Activated CD4-positive, alpha-beta memory T cell treated with anti-CD3 and anti-CD28 coated beads, Interleukin-2, amount 10 ng/mL, durations not matched to agents 7 days and 5 days (primary cell): Measurements from ENCODE around the gene ZNF804B. TPM values are rescaled to one million over a fixed set of nuclear protein-coding genes. Genes with fewer than 3 reads are reported as not detected.

Experiments used
- CTCF ChIA-PET: fragments of 350-600 bp; sonication (Branson Sonifier 250); formaldehyde crosslinking; loops from one replicate; lab custom pipeline; 2021; ENCODE audit warnings: antibody characterized with exemption, inconsistent platforms; lab: Charles Lee
- POLR2A ChIA-PET: fragments of 350-600 bp; sonication (Branson Sonifier 250); formaldehyde crosslinking; loops from one replicate; lab custom pipeline; 2021; ENCODE audit warnings: antibody characterized with exemption; lab: Charles Lee
- DNase-seq: peaks from one replicate; pipeline ENCODE4 v3.0.0-alpha.2; 2020
- H3K27ac Mint-ChIP-seq: one replicate; pipeline ENCODE4 v1.8.0; 2021; ENCODE audit warnings: mild to moderate bottlenecking, mixed read lengths
- H3K27me3 Mint-ChIP-seq: one replicate; pipeline ENCODE4 v1.8.0; 2021; ENCODE audit warnings: mixed read lengths
- H3K36me3 Mint-ChIP-seq: one replicate; pipeline ENCODE4 v1.8.0; 2021; ENCODE audit warnings: low read depth, mixed read lengths
- H3K4me1 Mint-ChIP-seq: one replicate; pipeline ENCODE4 v1.8.0; 2021; ENCODE audit warnings: mixed read lengths
- H3K4me3 Mint-ChIP-seq: one replicate; pipeline ENCODE4 v1.8.0; 2021; ENCODE audit warnings: mild to moderate bottlenecking, mixed read lengths
- H3K9me3 Mint-ChIP-seq: one replicate; pipeline ENCODE4 v1.8.0; 2021; ENCODE audit warnings: mixed read lengths
- total RNA-seq, 2 experiments: library from RNA; stranded (reverse); gene quantifications; one replicate each; pipeline ENCODE4 v1.2.3, GENCODE V29; 2021

The ZNF804B gene
- total RNA-seq, 2 experiments from 2014 or later, result not detected

DNA sequence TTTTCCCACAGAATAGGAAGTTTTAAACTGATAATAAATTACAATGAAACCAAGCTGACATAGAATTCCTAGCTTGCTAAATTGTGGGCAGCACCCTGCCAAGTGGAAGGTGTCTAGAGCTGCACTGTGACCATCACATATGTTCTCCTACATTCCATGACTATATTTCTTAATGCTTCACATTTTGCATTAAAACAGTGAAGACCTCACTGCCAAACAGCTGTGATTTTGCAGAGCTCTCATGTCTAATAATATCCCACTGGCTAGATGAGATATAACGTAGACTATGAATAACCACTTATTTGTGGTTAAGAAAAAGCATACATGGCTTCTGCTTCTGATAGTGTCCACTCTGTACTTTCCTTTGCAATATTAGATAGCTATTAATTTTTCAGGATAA, 264.4 kb downstream of the ZNF804B start:
- no peak for DNase-seq
- no peaks in the 10 kb centered on the region for H3K27me3 Mint-ChIP-seq
- no peak overlapping the region for H3K27ac Mint-ChIP-seq
- ChIA-PET CTCF (no interaction called here), POLR2A (no interaction called here)
- no peaks in the 10 kb centered on the region for H3K36me3 Mint-ChIP-seq
- no peak overlapping the region for H3K4me3 Mint-ChIP-seq
- H3K9me3 Mint-ChIP-seq, result no peaks in the 10 kb centered on the region
- no peaks in the 10 kb centered on the region for H3K4me1 Mint-ChIP-seq

DNA sequence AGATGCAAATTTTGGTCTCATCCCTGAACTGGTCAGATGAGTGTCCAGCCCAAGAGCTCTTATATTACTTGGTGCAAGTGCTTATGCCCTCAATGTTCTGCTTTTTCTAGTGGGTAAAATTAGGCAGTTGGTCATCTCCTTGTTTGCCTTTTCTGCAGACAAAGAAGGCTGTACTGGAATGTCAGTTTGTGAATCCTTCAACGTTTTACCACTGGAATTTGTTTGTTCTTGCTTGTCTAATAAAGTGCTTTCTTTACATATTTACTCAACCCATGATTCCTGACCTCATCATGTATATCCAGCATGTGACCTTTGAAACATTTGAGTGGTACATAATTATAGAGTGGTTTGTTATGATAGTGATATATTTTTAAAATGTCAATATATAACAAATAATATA, 268.3 kb downstream of the ZNF804B start:
- no peaks in the 10 kb centered on the region for H3K27me3 Mint-ChIP-seq
- no peaks in the 10 kb centered on the region for H3K36me3 Mint-ChIP-seq
- H3K4me3 Mint-ChIP-seq, result no peak overlapping the region
- no peaks in the 10 kb centered on the region for H3K4me1 Mint-ChIP-seq
- H3K27ac Mint-ChIP-seq, result no peak overlapping the region
- ChIA-PET POLR2A (no interaction called here), CTCF (no interaction called here)
- H3K9me3 Mint-ChIP-seq, result no peaks in the 10 kb centered on the region
- no peak for DNase-seq

DNA sequence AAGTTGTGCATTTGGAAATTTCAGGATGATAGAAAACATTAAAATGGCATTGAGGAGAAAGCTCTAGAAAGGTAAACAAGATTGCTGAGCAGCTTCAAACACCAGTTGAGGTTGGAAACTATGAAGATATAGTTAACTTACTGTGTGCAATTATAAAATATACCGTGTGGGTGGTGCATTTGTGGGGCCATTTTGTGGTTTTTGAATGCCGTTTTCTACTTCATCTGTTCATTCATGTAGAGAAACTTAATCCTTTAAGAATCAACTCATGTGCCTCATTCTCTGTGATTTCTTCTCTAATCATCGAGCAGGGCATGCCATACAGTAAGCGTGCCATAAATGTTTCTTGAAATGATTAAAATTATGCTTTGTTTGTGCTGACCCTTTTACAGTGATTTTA, 268.8 kb downstream of the ZNF804B start:
- CTCF ChIA-PET, result no interaction called here
- H3K9me3 Mint-ChIP-seq, result no peaks in the 10 kb centered on the region
- H3K27ac Mint-ChIP-seq, result no peak overlapping the region
- H3K4me3 Mint-ChIP-seq, result no peak overlapping the region
- H3K27me3 Mint-ChIP-seq, result no peaks in the 10 kb centered on the region
- POLR2A ChIA-PET, result no interaction called here
- DNase-seq, result no peak
- no peaks in the 10 kb centered on the region for H3K4me1 Mint-ChIP-seq
- no peaks in the 10 kb centered on the region for H3K36me3 Mint-ChIP-seq

DNA sequence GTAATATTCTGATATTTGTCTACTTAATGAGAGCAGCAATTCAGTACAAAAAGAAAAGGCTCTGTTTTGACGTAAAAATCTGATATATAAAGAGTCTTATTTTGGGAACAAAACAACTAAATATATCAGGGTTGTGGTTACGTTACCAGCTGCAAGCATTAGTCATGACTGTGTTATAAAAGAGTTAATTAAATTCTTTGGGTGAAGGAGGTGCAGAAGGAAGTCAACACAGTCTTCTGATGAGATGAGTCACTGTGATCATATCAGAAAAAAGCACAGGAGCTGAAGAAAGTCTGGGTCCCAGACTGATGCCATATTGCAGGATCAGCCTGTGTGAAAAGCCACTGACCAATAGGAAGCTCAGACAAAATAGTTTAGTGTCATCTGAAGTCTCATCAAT, 270.4 kb downstream of the ZNF804B start:
- Mint-ChIP-seq H3K4me1 (no peaks in the 10 kb centered on the region), H3K36me3 (no peaks in the 10 kb centered on the region), H3K27ac (no peak overlapping the region), H3K27me3 (no peaks in the 10 kb centered on the region), H3K4me3 (no peak overlapping the region), H3K9me3 (no peaks in the 10 kb centered on the region)
- ChIA-PET POLR2A (no interaction called here), CTCF (no interaction called here)
- no peak for DNase-seq

DNA sequence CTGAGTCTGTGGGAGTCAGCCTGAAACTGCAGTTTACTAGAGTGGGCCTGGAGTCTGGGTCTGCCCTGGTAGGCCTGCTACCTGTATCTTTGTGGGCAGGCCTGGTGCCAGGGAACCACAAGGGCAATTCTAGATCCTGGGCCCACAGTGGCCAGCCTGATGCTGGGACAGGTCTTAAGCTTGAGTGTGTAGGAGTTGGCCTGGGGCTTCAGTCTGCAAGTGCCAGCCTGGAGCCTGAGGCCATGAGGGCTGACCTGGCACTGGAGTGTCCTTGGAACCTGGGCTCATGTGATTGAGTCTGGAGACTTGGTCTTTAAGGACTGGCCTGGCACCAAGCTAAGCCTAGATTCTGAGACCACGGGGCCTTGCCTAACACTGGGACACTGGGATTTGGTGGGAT, 281.7 kb downstream of the ZNF804B start:
- Mint-ChIP-seq H3K36me3 (no peaks in the 10 kb centered on the region), H3K27me3 (no peaks in the 10 kb centered on the region), H3K4me3 (no peak overlapping the region), H3K4me1 (no peaks in the 10 kb centered on the region), H3K27ac (no peak overlapping the region), H3K9me3 (peaks cover 5% of the 10 kb centered on the region)
- ChIA-PET CTCF (no interaction called here), POLR2A (no interaction called here)
- no peak for DNase-seq

DNA sequence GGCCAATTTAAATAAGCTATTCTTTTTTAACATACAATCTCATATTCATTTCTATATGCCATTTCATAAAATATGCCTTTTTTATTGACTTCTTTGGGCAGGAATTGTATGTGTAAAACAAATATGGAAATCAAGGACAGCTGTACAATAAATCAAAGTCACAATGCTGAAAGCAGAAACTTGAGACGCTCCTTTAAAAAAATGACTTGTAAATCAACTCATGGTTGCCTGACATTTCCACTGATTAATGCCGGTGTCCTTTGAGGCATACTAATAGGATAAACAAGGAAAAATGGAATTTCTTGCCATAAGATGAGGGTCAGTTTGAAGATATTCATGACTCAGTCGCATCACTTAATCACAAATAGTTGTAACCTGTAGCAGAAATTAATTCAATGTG, 283.4 kb downstream of the ZNF804B start:
- Mint-ChIP-seq H3K27ac (no peak overlapping the region), H3K9me3 (peaks cover 5% of the 10 kb centered on the region), H3K36me3 (no peaks in the 10 kb centered on the region), H3K4me3 (no peak overlapping the region), H3K27me3 (no peaks in the 10 kb centered on the region), H3K4me1 (no peaks in the 10 kb centered on the region)
- DNase-seq, result no peak
- ChIA-PET CTCF (no interaction called here), POLR2A (interaction anchor here (0.7 kb wide), 1 partner anchor 656 kb away, joined by 3 read pairs; no protein-coding TSS in a partner anchor)

DNA sequence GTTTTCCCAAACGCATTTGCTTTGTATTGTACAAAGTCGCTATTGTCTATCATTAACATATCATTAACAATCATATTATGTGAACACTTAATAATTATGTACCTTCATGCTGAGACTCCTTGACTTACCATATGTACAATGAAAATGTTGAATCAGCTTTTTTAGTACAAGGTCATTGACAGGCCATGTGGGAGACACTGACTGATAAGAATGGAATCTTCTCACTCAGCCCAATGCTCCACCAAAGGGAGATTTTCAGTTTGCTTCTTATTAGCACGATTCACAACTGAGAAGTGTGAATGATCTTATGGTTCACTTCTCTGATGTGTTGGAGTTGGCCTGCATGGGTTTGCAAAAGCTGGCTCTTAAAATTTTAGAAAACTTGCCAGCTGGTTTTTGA, 289.5 kb downstream of the ZNF804B start:
- H3K9me3 Mint-ChIP-seq, result peaks cover 5% of the 10 kb centered on the region
- POLR2A ChIA-PET, result no interaction called here

DNA sequence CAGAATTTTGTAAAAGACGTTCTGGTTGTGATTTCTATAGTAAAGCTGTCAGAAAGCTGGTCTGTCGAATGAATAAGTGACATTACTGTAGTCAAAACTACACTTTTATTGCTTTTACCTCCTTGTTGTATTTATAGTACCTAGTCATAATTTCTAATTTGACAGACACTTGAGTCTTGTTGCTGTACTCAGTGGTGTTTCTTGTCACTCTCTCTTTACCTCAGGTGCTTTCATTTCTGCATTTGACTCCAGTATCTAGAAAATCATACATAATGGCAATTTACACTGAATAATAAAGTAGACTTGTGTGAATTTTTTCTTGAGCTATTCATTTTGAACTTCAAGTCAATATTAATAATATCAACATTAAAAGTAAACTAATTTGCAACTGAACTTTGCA, 293.6 kb downstream of the ZNF804B start:
- ChIA-PET POLR2A (no interaction called here), CTCF (no interaction called here)
- H3K27me3 Mint-ChIP-seq, result no peaks in the 10 kb centered on the region
- DNase-seq, result no peak
- peaks cover 4% of the 10 kb centered on the region for H3K9me3 Mint-ChIP-seq
- no peak overlapping the region for H3K27ac Mint-ChIP-seq
- no peaks in the 10 kb centered on the region for H3K36me3 Mint-ChIP-seq
- H3K4me3 Mint-ChIP-seq, result no peak overlapping the region
- H3K4me1 Mint-ChIP-seq, result no peaks in the 10 kb centered on the region

More for the DNA sequence above, 289.5 kb downstream of the ZNF804B start:
- CTCF ChIA-PET, result no interaction called here
- Mint-ChIP-seq H3K27me3 (no peaks in the 10 kb centered on the region), H3K4me1 (no peaks in the 10 kb centered on the region), H3K27ac (no peak overlapping the region), H3K4me3 (no peak overlapping the region), H3K36me3 (no peaks in the 10 kb centered on the region)
- no peak for DNase-seq

DNA sequence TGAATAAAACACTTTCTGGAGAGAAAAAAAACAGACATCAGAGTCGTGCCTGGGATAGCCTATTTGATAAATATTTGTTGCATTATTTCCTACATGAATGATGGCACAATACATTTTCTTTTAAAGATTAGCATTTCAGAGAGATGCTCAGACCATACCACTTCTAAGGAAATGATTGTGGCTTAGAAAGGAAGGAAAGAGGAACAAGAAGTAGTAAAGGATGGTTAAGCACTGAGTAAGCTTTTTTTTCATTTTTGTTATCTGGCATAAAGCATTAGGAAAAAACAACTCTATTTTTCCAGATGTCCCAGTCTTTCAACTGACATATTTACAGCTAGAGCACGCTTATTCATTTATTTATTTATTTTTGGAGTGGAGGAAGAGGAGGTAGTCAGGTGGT, 294.9 kb downstream of the ZNF804B start:
- Mint-ChIP-seq H3K36me3 (no peaks in the 10 kb centered on the region), H3K27ac (no peak overlapping the region), H3K4me3 (no peak overlapping the region), H3K4me1 (no peaks in the 10 kb centered on the region), H3K9me3 (peaks cover 4% of the 10 kb centered on the region), H3K27me3 (no peaks in the 10 kb centered on the region)
- no peak for DNase-seq
- ChIA-PET POLR2A (no interaction called here), CTCF (no interaction called here)

DNA sequence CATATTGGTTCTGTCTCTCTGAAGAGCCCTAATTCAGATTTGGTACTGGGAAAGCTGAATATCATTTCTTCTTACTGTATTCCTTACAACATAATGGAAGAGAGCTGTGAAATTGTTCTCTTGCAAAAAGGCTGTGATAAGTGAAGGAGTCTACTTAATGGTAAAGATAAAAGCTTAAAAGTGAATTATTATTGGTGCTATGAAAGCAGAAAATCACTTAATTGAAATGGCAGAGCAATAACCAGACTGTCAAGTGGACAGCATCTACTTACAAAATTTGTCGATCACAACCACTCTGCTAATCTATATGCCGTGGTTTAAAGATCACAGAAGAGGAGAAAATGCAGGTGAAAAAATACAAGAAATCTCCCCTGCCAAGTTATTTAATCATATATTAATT, 300.7 kb downstream of the ZNF804B start:
- Mint-ChIP-seq H3K27ac (no peak overlapping the region), H3K9me3 (peaks cover under 1% of the 10 kb centered on the region), H3K36me3 (no peaks in the 10 kb centered on the region), H3K4me1 (no peaks in the 10 kb centered on the region), H3K4me3 (no peak overlapping the region), H3K27me3 (no peaks in the 10 kb centered on the region)
- POLR2A ChIA-PET, result no interaction called here
- CTCF ChIA-PET, result no interaction called here
- DNase-seq, result no peak

DNA sequence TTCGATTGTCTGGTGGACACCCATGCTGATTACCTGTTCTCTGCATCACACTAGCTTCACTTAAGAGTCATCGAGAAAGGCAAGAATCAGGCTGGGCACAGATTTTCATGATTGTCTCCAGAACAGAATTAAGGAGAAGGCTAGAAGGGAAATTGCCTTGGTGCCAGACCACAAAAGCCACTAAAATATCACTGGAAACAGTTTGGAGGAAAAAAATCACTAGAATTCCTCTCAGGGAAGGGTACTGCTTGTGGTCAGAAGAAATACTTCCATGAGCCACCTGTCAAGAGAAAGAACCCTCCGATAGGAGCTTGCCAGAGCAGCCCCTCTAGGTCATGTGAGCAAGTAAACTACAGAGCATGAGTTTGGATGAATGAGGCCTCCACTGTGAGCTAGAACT, 305.3 kb downstream of the ZNF804B start:
- ChIA-PET POLR2A (no interaction called here), CTCF (no interaction called here)
- H3K27ac Mint-ChIP-seq, result no peak overlapping the region
- H3K9me3 Mint-ChIP-seq, result peaks cover 2% of the 10 kb centered on the region
- H3K36me3 Mint-ChIP-seq, result no peaks in the 10 kb centered on the region
- no peak for DNase-seq
- no peaks in the 10 kb centered on the region for H3K27me3 Mint-ChIP-seq
- no peaks in the 10 kb centered on the region for H3K4me1 Mint-ChIP-seq
- H3K4me3 Mint-ChIP-seq, result no peak overlapping the region

DNA sequence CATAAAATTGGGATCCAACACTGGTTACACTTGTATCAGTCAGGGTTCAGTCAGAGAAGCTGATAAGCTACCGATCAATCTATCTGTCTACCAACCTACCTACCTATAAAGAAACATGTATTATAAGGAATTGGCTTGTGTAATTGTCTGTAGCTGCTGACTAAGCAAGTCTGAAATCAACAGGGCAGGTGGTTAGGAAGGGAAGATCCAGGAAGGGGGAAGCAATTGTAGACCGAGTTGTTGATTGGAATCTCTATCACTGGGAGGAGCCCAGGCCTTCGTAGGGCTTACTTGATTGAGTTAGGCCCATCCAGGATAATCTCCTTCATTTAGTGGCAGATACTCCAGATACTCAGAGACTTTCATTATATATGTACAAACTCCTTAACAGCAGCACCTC, 307.5 kb downstream of the ZNF804B start:
- Mint-ChIP-seq H3K27ac (no peak overlapping the region), H3K27me3 (no peaks in the 10 kb centered on the region), H3K36me3 (no peaks in the 10 kb centered on the region), H3K9me3 (peaks cover 2% of the 10 kb centered on the region), H3K4me1 (no peaks in the 10 kb centered on the region), H3K4me3 (no peak overlapping the region)
- ChIA-PET POLR2A (no interaction called here), CTCF (no interaction called here)
- no peak for DNase-seq

DNA sequence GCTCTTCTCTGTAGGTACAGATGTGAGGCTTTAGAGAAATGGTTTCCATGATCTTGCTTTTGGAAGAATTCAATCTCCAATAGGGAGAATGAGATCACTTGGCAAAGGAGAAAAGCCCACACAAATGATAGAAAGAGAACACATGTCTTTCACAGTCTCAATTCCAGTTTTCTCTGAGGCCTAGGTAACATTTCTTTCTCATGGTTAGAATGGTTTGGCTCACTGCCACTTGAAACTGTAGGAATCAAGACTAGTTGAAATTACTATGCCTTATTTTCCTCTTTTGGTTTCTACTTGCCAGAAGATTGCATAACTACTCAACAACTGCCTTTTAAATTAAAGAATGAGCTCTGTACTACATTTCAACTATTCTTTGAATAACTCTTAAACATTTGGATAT, 312.6 kb downstream of the ZNF804B start:
- H3K4me3 Mint-ChIP-seq, result no peak overlapping the region

DNA sequence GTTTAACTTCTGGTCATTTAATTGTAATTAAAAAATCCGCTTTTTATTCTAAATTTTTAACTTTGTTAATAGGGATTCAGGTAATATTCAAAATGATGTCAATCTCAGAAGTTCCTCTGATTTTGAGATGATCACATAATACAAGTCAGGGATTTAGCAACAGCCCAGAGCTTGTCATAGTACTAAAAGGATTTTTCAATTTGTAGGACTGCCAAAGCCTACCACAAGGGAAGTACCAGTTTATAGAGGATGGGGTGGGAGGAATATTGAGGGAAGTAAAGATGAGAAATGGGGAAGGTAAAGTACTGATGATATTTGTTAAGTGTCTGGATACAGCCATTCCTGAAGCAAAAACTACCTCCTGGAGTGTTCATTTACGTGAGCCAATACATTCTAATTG, 314.3 kb downstream of the ZNF804B start:
- POLR2A ChIA-PET, result no interaction called here
- Mint-ChIP-seq H3K4me1 (no peaks in the 10 kb centered on the region), H3K27ac (no peak overlapping the region), H3K27me3 (no peaks in the 10 kb centered on the region), H3K4me3 (no peak overlapping the region), H3K36me3 (no peaks in the 10 kb centered on the region), H3K9me3 (peaks cover 3% of the 10 kb centered on the region)
- CTCF ChIA-PET, result no interaction called here
- DNase-seq, result no peak

More for the DNA sequence above, 312.6 kb downstream of the ZNF804B start:
- CTCF ChIA-PET, result no interaction called here
- no peak for DNase-seq
- POLR2A ChIA-PET, result no interaction called here
- H3K9me3 Mint-ChIP-seq, result peaks cover 3% of the 10 kb centered on the region
- no peaks in the 10 kb centered on the region for H3K4me1 Mint-ChIP-seq
- H3K27me3 Mint-ChIP-seq, result no peaks in the 10 kb centered on the region
- no peaks in the 10 kb centered on the region for H3K36me3 Mint-ChIP-seq
- no peak overlapping the region for H3K27ac Mint-ChIP-seq

DNA sequence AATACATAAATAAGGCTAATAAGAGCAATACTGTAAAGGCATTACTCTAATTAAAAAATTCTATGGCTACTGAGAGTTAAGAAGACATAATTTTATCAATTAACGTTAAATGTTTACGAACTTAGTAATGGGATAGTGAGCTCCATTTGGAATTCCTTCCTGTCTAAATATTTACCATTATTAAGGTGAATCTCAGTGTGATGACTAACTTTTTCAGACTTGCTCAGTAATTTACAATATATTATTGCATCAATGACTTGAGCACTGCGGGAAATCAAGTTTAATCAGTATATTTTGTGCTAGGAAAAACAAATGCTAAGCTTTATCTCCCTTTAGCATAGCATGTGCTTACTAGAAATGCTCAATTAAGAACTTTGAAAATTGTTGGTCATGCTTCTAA, 318.5 kb downstream of the ZNF804B start:
- Mint-ChIP-seq H3K4me1 (no peaks in the 10 kb centered on the region), H3K9me3 (peaks cover 3% of the 10 kb centered on the region), H3K36me3 (no peaks in the 10 kb centered on the region), H3K27me3 (no peaks in the 10 kb centered on the region), H3K27ac (no peak overlapping the region), H3K4me3 (no peak overlapping the region)
- CTCF ChIA-PET, result no interaction called here
- POLR2A ChIA-PET, result no interaction called here
- DNase-seq, result no peak
